K562 (cell line): ENCODE measurements around the gene F11R. TPM values are rescaled to one million over a fixed set of nuclear protein-coding genes. Genes with fewer than 3 reads are reported as not detected.

Source experiments
- CC2D1A ChIP-seq: fragments of 450-650 bp; IDR thresholded peaks from 2 replicates; pipeline ENCODE4 v1.6.1; 2017; ENCODE audit warnings: mild to moderate bottlenecking
- CCNT2 ChIP-seq: IDR thresholded peaks from 2 replicates; pipeline ENCODE4 v1.6.1; 2011; ENCODE audit warnings: borderline replicate concordance, low read depth, mild to moderate bottlenecking, moderate library complexity, mixed read lengths, low read length; ENCODE audit not compliant: insufficient read length; ENCODE audit errors: extremely low read depth
- E2F8 ChIP-seq: fragments of 450-650 bp; IDR thresholded peaks from 2 replicates; pipeline ENCODE4 v1.7.1; 2018; ENCODE audit warnings: mild to moderate bottlenecking, low read depth; ENCODE audit not compliant: partially characterized antibody
- ETV5 ChIP-seq: sonication (generic); formaldehyde crosslinking; IDR thresholded peaks from 2 replicates; pipeline ENCODE4 v1.4.0; 2020; ENCODE audit warnings: low read depth, mild to moderate bottlenecking, missing genetic modification reagents
- NFIC ChIP-seq: fragments of 450-650 bp; IDR thresholded peaks from 2 replicates; pipeline ENCODE4 v1.6.1; 2017; ENCODE audit warnings: mild to moderate bottlenecking, inconsistent platforms
- POU5F1 ChIP-seq: fragments of 150-350 bp; IDR thresholded peaks from 2 replicates; pipeline ENCODE4 v1.6.1; 2014; ENCODE audit warnings: borderline replicate concordance, low read length, low read depth, mild to moderate bottlenecking; ENCODE audit not compliant: partially characterized antibody
- XRCC4 ChIP-seq: IDR thresholded peaks from one replicate; pipeline ENCODE4 v1.6.1; 2011; ENCODE audit not compliant: insufficient read depth, insufficient read length; ENCODE audit errors: extremely low read depth
- ZBTB17 ChIP-seq: fragments of 450-650 bp; formaldehyde crosslinking; IDR thresholded peaks from 2 replicates; pipeline ENCODE4 v1.4.0; 2020; ENCODE audit warnings: mild to moderate bottlenecking
- ZNF143 ChIP-seq: sonication (generic); formaldehyde crosslinking; IDR thresholded peaks from 2 replicates; pipeline ENCODE4 v1.9.0; 2022; ENCODE audit warnings: mild to moderate bottlenecking, missing genetic modification reagents
- polyA plus RNA-seq, 8 experiments: library from polyadenylated mRNA; depleted of rRNA in 4 of 8; stranded (reverse) in 5 of 8; unstranded in 3 of 8; fragments of >200 nt; fragmentation: Nextera tagmentation in 2 of 8; fragmentation: Illumina TruSeq in 1 of 8; extraction: Ambion mirVana in 2 of 8; extraction: Trizol in 1 of 8; gene quantifications; 2 replicates each; pipeline versions ENCODE4 v1.2.1 to v1.2.3, GENCODE V29; 2011 to 2014; ENCODE audit warnings: inconsistent platforms in 1 of 8, missing spikeins in 1 of 8
- total RNA-seq, 7 experiments: library from RNA; depleted of rRNA in 6 of 7; stranded (reverse); fragments of >200 nt in 6 of 7; fragmentation: Illumina TruSeq in 2 of 7; extraction: Trizol in 2 of 7; gene quantifications; 2 replicates each; pipeline versions ENCODE4 v1.2.1 to v1.2.3, GENCODE V29; 2011 to 2021; ENCODE audit warnings: low replicate concordance in 1 of 7
- TF ChIP-seq, protein P1 (sequence below): fragments of 450-650 bp; IDR thresholded peaks from 2 replicates; pipeline ENCODE4 v1.6.1; 2016; ENCODE audit warnings: mild to moderate bottlenecking, moderate library complexity
- TF ChIP-seq, protein P2 (sequence below), 2 experiments: IDR thresholded peaks; 2 replicates each; pipeline ENCODE4 v1.6.1; 2011; ENCODE audit warnings: borderline replicate concordance in 1 of 2, control low read depth in 1 of 2, low read depth in 1 of 2, low read length in 1 of 2, mild to moderate bottlenecking in 1 of 2, mixed read lengths in 1 of 2, moderate library complexity in 1 of 2; ENCODE audit not compliant: insufficient read depth in 1 of 2, insufficient read length in 1 of 2, poor library complexity in 1 of 2, severe bottlenecking in 1 of 2; ENCODE audit errors: extremely low read depth in 1 of 2

Gene F11R
- total and polyA plus RNA-seq, 9 of the 15 experiments (the other 6 are each of a cell fraction or from before 2014, with no cell fraction given) = 27.4 to 187 (median 52.5) TPM

DNA sequence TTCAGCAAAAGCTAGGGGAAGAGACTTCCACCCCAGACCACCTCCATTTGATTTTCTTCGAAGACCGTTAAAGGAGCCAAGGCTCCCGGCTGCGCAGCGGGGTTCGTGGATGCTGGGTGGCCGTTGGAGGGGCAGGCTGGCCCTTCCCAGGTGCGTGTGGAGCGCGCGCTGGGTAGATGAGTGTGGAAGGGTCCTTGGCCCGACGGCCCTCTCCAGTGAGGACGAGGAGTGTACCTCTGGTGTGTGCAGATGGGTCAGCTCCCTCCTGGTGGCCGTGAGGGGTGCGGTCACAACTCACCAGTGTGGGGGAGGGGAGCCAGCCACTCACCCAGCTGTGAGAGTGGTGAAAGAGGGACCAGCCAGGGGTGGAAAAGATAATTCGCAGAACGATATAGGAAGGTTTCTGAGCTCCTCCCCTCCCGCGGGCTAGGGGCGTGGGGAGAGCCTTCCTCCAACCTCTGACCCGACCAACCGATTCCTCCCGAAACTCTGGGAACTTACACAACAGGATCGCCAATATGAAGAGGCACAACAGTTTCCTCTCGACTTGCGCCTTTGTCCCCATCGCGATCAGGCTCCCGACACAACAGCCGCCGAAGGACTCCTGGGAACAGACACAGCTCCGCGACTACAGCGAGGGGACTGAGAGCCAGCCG is at the start of gene F11R (continued):
- peak; percentile 20 for TF ChIP-seq E2F8
- TF ChIP-seq CCNT2 = peak; percentile 40
- TF ChIP-seq NFIC = peak; percentile 73
- TF ChIP-seq POU5F1 = no peak
- TF ChIP-seq, protein P1, sequence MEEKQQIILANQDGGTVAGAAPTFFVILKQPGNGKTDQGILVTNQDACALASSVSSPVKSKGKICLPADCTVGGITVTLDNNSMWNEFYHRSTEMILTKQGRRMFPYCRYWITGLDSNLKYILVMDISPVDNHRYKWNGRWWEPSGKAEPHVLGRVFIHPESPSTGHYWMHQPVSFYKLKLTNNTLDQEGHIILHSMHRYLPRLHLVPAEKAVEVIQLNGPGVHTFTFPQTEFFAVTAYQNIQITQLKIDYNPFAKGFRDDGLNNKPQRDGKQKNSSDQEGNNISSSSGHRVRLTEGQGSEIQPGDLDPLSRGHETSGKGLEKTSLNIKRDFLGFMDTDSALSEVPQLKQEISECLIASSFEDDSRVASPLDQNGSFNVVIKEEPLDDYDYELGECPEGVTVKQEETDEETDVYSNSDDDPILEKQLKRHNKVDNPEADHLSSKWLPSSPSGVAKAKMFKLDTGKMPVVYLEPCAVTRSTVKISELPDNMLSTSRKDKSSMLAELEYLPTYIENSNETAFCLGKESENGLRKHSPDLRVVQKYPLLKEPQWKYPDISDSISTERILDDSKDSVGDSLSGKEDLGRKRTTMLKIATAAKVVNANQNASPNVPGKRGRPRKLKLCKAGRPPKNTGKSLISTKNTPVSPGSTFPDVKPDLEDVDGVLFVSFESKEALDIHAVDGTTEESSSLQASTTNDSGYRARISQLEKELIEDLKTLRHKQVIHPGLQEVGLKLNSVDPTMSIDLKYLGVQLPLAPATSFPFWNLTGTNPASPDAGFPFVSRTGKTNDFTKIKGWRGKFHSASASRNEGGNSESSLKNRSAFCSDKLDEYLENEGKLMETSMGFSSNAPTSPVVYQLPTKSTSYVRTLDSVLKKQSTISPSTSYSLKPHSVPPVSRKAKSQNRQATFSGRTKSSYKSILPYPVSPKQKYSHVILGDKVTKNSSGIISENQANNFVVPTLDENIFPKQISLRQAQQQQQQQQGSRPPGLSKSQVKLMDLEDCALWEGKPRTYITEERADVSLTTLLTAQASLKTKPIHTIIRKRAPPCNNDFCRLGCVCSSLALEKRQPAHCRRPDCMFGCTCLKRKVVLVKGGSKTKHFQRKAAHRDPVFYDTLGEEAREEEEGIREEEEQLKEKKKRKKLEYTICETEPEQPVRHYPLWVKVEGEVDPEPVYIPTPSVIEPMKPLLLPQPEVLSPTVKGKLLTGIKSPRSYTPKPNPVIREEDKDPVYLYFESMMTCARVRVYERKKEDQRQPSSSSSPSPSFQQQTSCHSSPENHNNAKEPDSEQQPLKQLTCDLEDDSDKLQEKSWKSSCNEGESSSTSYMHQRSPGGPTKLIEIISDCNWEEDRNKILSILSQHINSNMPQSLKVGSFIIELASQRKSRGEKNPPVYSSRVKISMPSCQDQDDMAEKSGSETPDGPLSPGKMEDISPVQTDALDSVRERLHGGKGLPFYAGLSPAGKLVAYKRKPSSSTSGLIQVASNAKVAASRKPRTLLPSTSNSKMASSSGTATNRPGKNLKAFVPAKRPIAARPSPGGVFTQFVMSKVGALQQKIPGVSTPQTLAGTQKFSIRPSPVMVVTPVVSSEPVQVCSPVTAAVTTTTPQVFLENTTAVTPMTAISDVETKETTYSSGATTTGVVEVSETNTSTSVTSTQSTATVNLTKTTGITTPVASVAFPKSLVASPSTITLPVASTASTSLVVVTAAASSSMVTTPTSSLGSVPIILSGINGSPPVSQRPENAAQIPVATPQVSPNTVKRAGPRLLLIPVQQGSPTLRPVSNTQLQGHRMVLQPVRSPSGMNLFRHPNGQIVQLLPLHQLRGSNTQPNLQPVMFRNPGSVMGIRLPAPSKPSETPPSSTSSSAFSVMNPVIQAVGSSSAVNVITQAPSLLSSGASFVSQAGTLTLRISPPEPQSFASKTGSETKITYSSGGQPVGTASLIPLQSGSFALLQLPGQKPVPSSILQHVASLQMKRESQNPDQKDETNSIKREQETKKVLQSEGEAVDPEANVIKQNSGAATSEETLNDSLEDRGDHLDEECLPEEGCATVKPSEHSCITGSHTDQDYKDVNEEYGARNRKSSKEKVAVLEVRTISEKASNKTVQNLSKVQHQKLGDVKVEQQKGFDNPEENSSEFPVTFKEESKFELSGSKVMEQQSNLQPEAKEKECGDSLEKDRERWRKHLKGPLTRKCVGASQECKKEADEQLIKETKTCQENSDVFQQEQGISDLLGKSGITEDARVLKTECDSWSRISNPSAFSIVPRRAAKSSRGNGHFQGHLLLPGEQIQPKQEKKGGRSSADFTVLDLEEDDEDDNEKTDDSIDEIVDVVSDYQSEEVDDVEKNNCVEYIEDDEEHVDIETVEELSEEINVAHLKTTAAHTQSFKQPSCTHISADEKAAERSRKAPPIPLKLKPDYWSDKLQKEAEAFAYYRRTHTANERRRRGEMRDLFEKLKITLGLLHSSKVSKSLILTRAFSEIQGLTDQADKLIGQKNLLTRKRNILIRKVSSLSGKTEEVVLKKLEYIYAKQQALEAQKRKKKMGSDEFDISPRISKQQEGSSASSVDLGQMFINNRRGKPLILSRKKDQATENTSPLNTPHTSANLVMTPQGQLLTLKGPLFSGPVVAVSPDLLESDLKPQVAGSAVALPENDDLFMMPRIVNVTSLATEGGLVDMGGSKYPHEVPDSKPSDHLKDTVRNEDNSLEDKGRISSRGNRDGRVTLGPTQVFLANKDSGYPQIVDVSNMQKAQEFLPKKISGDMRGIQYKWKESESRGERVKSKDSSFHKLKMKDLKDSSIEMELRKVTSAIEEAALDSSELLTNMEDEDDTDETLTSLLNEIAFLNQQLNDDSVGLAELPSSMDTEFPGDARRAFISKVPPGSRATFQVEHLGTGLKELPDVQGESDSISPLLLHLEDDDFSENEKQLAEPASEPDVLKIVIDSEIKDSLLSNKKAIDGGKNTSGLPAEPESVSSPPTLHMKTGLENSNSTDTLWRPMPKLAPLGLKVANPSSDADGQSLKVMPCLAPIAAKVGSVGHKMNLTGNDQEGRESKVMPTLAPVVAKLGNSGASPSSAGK = no peak
- TF ChIP-seq CC2D1A = peak; percentile 67
- TF ChIP-seq ZNF143 (CRISPR knock-in tag) = 0 out of 2 replicates have a peak, but pooled peaks have one; percentile 8
- peak; percentile 18; the same call in 1 of the 2 replicates for TF ChIP-seq ETV5 (CRISPR knock-in tag)
- TF ChIP-seq XRCC4 = no peak
- peak; percentile 78; the same call in 1 of the 2 replicates for TF ChIP-seq ZBTB17 (CRISPR knock-in tag)
- TF ChIP-seq, protein P2, sequence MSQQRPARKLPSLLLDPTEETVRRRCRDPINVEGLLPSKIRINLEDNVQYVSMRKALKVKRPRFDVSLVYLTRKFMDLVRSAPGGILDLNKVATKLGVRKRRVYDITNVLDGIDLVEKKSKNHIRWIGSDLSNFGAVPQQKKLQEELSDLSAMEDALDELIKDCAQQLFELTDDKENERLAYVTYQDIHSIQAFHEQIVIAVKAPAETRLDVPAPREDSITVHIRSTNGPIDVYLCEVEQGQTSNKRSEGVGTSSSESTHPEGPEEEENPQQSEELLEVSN (IDR thresholded peaks at IDR 0.05; ENCODE audit: borderline replicate concordance in 1 of 2, extremely low read depth in 1 of 2, insufficient read depth in 1 of 2, insufficient read length in 1 of 2, low read depth in 1 of 2, low read length in 1 of 2, poor library complexity in 1 of 2, severe bottlenecking in 1 of 2) = peak in 1 of 2 experiments; percentile 54
